ENCODE measurements around the gene PRSS2.
"Not testable (repeated sequence)": the region's sequence is repeated elsewhere in the genome, so short reads cannot be mapped to it uniquely, and the experiment has no call there.

The PRSS2 gene

DNA sequence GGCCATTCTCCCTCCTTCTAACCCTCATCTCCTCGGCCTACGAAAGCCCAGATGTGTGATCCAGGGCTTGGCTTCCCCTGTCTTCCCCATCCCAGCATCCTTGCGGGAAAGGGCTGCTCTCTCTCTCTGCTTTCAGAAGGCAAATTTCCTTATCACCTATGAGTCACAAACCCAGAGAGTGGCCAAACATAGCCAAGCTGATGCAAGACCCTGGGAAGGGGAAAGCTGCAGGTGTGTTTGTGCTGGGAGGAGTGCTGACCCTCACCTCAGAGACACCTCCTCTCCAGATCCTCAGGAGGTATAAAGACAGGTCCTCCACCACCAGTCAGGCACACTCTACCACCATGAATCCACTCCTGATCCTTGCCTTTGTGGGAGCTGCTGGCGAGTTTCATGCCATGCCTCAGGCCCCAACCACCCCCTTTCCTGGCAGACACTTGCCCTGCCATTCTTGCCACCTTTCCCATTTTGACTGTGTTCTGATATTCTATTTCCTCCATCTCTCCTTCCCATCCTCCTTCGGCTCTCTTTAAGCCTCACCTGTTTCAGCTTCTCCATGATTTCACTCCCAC, 10.6 kb upstream of the PRSS2 start:
- no peak for DNase-seq

GRCh38 chr7:142761606-142762005, 9.2 kb upstream of the PRSS2 start:
- not testable (repeated sequence) for DNase-seq

GRCh38 chr7:142762104-142762503, 8.7 kb upstream of the PRSS2 start:
- no peak for DNase-seq

GRCh38 chr7:142767451-142767850, 3.3 kb upstream of the PRSS2 start:
- DNase-seq = no peak

DNA sequence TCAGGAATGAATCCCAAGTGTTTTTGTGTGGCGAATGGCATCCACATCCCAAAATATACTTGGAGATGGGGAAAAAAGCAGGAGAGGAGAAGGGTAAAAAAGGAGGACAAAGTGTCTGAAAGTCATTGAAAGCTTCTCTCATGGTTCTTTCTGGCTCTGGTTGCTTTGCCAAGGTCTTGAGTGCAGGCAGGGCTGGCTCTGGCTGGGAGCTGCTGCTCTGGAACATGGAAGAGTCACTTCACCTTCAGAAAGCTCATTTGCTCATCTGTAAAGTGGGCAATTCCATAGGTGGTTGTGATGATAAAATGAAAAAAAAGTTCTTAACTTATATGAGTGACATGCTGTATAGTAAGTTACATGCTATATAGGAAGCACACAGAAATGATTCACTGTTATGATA, 2.9 kb upstream of the PRSS2 start:
- DNase-seq = no peak

DNA sequence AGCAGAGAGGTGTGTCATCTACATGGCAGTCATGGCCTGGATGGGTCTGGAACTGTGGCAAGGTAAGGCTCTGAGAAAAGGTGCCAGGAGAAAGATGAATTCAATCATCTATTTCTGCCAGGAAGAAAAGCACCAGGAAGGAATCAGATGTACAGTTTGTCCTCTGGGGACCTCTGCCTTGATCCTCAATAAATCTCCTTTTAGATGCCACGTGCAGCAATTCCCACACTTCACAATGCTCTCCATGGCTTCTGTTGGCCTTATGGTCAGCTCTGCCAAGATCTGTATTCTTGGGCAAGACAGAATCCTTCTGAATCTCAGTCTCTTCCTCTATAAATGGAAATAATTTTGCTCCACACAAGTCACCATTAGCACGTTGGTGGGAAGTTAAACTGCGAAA, 1.9 kb upstream of the PRSS2 start:
- not testable (repeated sequence) for DNase-seq

GRCh38 chr7:142771353-142771723, 568 bp downstream of the PRSS2 start:
- DNase-seq = no peak

GRCh38 chr7:142772051-142772450, 1.3 kb downstream of the PRSS2 start:
- DNase-seq = no peak

- DNase-seq = no peak
These were observed 1.9 kb downstream of the PRSS2 start for GRCh38 chr7:142772673-142773072.

GRCh38 chr7:142773230-142773629, 2.5 kb downstream of the PRSS2 start:
- DNase-seq = no peak

- DNase-seq = no peak
These were observed 3.4 kb downstream of the PRSS2 start for GRCh38 chr7:142773937-142774744.

GRCh38 chr7:142774826-142775225, 4.1 kb downstream of the PRSS2 start:
- no peak for DNase-seq

- DNase-seq = not testable (repeated sequence)
These were observed 4.8 kb downstream of the PRSS2 start for GRCh38 chr7:142775351-142776115.

DNA sequence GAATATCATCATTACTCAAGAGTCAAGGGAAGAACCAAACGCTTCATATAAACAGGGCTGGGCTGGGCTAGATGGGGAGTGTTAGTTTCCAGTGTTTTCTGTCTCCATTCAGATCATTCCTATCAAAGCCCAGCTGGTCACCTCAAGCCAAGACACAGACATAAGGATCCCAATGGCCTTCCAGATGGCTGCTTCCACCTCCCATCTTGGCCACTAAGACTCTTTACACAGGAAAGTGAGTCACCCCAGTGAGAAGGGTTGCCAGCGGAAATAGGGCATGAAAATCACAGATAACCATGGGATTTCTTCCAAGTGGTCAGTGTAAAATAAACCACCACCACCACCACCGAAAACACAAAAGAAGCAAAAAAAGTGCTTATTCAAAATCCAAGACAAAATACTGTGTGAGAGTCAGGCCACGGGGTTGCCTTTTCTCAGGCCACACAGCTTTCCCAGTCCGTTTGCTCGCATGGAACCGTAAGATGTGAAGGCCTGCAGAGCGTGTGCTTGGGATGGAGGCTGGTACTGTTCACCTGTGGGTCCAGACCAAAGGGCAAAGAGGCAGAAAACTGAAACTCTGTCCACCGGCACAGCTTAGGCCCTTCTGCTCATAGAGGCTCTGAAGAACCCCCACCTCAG, 5.6 kb downstream of the PRSS2 start:
- DNase-seq = no peak

DNA sequence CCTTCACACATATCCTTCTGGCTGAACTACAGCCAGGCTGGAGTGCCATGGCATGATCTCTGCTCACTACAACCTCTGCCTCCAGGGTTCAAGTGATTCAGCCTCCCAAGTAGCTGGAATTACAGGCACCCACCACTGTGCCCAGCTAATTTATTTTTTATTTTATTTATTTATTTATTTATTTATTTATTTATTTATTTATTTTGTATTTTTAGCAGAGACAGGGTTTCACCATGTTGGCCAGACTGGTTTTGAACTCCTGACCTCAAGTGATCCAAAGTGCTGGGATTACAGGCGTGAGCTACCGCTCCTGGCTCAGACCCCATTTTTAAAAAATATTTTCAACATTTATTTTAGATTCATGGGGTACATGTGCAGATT, 6.1 kb downstream of the PRSS2 start:
- not testable (repeated sequence) for DNase-seq

- no peak for DNase-seq
These were observed 6.5 kb downstream of the PRSS2 start for GRCh38 chr7:142777318-142777717.

DNA sequence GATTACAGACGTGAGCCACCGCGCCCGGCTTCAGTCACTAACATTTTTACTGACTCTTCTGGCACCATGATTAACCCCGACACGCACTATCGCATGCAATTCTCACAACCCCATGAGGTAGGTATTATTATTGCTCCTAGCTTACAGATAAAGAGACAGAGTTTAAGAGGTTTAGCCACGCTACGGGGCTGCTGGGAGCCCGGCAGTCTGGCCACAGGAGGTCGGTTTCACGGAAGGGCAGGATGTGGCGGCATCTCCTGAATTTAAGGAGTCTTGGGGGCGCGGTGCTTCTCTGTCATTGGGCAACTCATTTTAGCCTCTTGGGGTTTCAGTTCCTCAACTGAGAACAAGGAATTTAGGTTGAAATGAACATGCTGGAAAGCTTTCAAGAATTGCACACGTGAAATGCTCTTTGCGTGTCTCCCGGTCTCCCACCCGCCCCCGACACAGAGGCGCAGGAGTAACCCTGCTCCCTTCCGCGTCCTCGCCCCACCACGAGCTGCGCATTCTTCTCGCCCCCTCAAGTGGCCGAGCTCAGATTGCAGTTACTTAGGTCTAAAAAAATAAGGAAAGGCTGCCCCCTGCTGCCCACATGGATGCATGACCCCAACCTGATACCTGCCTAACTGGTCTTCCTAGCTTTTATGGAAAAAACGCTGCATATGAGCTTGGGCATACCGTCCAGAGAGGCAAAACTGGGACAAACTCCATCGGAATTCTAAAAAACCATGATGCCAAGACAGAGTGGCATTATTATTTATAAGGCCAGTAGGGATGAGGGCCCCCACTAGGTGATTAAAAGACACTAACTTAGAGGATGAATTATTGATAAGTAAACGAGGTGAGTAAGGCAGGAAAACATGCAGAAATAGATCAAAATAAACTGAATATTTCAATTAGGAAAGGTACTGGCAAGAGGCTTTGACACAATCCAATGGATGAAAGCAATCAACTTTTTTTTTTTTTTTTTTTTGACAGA, 12.4 kb downstream of the PRSS2 start:
- DNase-seq = peak; percentile 84

DNA sequence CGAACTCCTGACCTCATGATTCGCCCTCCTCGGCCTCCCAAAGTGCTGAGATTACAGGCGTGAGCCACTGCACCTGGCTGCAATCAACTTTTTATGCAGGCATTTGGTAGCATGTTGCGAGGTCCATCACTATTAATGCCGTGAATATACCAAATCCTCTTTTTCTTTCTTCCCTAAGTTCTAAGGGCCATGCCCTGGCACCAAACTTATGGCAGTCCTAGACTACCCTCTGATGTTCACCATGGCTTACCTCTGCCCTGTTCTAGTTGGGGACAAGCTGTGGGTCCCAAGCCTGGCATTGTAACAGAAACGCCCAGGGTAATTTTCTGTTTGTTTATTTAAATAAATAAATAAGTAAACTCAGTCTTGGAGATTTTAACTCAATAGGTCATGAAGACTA, 13.3 kb downstream of the PRSS2 start:
- no peak for DNase-seq

DNA sequence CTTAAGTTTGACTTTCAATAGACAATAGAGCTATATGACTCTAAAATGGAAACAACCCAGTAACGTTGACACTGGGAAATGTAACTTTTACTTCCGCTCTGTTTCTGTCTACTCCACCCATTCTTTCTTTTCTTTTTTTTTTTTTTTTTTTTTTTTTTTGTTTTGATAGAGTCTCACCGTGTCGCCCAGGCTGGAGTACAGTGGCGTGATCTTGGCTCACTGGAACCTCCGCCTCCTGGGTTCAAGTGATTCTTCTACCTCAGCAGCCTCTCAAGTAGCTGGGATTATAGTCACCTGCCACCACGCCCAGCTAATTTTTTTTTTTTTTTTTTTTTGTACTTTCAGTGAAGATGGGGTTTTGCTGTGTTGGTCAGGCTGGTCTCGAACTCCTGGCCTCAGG, 13.9 kb downstream of the PRSS2 start:
- DNase-seq = no peak

- DNase-seq = peak; percentile 79
These were observed 15.1 kb downstream of the PRSS2 start for GRCh38 chr7:142785841-142786250.

DNA sequence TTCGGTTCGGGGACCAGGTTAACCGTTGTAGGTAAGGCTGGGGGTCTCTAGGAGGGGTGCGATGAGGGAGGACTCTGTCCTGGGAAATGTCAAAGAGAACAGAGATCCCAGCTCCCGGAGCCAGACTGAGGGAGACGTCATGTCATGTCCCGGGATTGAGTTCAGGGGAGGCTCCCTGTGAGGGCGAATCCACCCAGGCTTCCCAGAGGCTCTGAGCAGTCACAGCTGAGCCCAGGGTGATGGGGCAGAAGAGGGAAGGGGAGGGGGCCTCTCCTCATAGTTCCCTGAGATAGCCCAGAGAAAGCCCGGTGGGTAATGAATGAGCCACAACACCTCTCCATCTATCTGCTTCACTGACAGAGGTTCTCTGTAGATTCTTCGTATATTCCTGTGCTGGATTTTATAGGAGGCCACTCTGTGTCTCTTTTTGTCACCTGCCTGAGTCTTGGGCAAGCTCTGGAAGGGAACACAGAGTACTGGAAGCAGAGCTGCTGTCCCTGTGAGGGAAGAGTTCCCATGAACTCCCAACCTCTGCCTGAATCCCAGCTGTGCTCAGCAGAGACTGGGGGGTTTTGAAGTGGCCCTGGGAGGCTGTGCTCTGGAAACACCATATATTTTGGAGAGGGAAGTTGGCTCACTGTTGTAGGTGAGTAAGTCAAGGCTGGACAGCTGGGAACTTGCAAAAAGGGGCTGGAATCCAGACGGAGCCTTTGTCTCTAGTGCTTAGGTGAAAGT, 16.4 kb downstream of the PRSS2 start:
- DNase-seq = peak; percentile 65

GRCh38 chr7:142787783-142788182, 17.0 kb downstream of the PRSS2 start:
- DNase-seq = peak; percentile 63

All from activated CD8-positive, alpha-beta memory T cell treated with anti-CD3 and anti-CD28 coated beads for 24 hours (primary cell).